NOMO-1 treated with DMSO at 0.1 percent for 48 hours (cell line): ENCODE results near the gene KPNA2.
"Not testable (repeated sequence)": the region's sequence is repeated elsewhere in the genome, so short reads cannot be mapped to it uniquely, and the experiment has no call there.

Experiments used
- DNase-seq: peaks from one replicate; lab custom pipeline; 2025; ENCODE audit not compliant: unreplicated experiment; lab: John Stamatoyannopoulos, UW

The KPNA2 gene

DNA sequence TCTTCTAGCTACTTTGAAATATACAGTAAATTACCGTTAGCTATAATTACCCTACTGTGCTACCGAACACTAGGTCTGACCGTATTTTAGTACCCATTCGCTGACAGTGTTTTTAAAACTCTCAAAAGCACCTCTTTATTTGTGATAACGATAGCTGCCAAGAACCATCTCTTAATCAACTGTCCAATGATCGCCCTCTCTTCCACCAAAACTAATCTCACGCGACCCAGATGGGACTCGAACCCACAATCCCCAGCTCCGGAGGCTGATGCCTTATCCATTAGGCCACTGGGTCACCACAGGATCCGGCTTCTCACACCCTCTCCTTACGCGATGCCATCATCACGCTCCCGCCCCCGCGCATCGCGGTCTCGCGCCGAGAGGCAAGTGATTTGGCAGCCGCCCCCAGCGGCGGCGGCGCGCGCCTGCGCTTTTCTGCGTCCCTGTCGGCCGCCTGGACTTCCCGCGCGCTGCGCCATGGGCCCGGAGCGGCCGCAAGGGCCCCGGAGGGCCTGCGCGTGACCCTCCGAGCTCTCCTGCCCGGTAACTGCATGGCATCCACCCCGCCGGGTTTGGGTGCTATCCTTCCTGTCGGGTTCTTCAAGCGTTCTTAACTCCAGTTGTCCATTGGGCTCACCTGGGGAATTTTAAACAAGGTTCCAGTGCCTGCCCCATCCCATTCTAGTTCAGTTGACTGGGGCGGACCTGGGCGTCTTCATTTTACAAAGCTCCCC, 15.7 kb upstream of the KPNA2 start:
- peak; percentile 88 for DNase-seq

GRCh38 chr17:68020409-68020756, 15.2 kb upstream of the KPNA2 start:
- DNase-seq = no peak

DNA sequence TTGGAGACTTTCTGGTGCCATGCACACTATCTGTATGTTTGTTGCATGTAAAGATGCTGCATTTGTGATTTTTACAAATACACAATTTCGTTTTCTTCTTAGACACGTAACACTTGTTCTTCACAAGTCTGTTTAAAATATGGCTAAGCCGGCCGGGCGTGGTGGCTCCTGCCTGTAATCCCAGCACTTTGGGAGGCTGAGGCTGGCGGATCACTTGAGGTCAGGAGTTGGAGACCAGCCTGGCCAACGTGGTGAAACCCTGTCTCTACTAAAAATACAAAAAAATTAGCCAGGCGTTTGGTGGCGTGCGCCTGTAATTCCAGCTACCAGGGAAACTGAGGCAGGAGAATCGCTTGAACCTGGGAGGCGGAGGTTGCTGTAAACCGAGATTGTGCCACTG, 14.7 kb upstream of the KPNA2 start:
- not testable (repeated sequence) for DNase-seq

- no peak for DNase-seq
These were observed 13.6 kb upstream of the KPNA2 start for GRCh38 chr17:68021963-68022362.

- DNase-seq = not testable (repeated sequence)
These were observed 13.0 kb upstream of the KPNA2 start for GRCh38 chr17:68022547-68022946.

GRCh38 chr17:68029512-68030215, 5.9 kb upstream of the KPNA2 start:
- no peak for DNase-seq

- no peak for DNase-seq
These were observed 1.7 kb upstream of the KPNA2 start for GRCh38 chr17:68033636-68034451.

DNA sequence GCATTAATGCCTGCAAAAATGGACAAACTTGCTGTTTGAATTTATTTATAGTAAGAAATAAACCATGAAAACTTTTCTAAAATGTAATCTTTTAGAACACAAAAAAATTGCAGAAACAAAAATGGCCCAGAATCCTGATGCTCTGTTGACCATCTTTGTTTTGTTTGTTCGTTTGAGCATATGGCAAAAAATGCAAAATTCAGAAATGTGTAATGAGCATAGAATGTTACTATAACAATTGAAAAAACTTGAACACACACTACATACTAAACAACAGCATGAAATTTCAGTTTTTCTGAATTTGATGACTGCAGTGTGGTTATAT, 1.1 kb upstream of the KPNA2 start:
- no peak for DNase-seq

- DNase-seq = no peak
These were observed 408 bp upstream of the KPNA2 start for GRCh38 chr17:68035131-68035522.

GRCh38 chr17:68036304-68037147, 991 bp downstream of the KPNA2 start:
- peak; percentile 31 for DNase-seq

DNA sequence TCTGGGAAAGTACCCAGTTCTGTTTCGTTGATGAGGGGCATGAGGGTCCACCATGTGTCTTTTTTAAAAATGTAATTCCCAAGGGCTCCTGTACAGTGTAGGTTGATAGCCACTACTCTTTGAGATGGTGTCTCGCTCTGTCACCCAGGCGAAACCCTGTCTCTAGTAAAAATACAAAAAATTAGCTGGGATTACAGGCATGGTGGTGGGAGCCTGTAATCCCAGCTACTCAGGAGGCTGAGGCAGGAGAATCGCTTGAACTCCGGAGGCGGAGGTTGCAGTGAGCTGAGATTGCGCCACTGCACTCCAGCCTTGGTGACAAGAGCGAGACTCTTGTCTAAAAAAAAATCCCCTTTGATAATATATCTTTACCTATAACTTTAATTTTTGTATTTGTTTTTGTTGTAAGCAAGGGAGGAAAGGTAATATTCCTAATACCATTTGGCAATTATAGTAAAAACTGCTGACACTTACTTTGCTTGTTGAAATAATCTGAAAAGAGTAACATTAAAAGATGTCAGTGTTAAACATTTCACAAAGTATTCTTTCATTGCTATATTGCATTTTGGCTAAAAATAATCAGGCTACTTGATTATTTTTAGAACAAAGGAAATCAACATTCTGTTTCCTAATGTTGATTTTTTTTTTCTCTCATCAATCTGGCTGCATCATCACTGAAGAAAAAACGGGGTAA, 11.8 kb downstream of the KPNA2 start:
- DNase-seq = no peak

DNA sequence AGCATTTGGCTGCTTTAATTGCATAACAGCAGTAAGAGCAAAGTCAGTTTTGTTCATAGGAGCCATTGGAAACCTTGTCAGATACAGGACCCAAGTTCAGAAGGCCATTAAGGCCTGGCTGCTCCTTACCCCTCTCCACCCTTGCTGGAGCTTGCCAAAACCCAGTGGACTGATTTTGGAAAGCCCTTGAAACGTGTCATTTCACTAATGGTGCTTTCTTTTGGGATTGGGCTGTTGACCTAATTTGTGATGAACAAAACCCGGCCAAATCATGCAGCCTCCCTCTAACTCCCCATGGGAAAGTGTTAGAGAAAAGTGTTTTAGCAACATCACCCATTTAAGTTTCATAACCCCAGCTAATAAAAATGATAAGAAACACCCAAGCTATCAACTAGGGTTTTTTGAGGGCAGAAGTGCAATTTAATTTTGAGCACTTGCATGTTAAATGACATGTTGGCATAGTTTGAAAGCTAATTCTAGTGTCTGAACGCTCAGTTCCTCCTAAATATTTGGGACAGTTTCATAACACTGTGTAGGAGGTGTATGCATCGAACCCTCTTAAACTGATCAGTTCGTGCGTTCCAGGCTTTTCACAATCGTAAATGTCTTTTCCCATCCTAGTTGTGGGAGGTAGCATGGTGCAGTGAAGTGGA, 12.5 kb downstream of the KPNA2 start:
- not testable (repeated sequence) for DNase-seq

GRCh38 chr17:68048996-68049395, 13.5 kb downstream of the KPNA2 start:
- no peak for DNase-seq

GRCh38 chr17:68049812-68050437, 14.4 kb downstream of the KPNA2 start:
- DNase-seq = not testable (repeated sequence)

GRCh38 chr17:68051321-68052312, 16.1 kb downstream of the KPNA2 start:
- DNase-seq = not testable (repeated sequence)

DNA sequence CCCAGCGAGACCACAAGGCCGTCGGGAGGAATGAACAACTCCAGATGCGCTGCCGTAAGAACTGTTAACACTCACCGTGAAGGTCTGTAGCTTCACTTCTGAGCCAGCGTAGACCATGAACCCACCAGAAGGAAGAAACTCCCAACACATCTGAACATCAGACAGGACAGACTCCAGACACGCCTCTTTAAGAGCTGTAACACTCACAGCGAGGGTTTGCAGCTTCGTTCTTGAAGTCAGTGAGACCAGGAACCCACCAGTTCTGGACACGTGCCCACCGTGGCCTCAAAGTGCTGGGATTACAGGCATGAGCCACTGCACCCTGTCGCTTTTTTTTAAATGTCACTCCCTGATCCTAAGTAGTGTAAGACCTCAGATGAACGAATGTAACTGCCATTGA, 17.3 kb downstream of the KPNA2 start:
- no peak for DNase-seq

GRCh38 chr17:68053231-68054013, 17.9 kb downstream of the KPNA2 start:
- no peak for DNase-seq
